NCI-H524 treated with DMSO at 0.1 percent for 48 hours (cell line): ENCODE data around the gene SLC7A6OS.

Experiments used
- DNase-seq: peaks from one replicate; lab custom pipeline; 2025; lab: John Stamatoyannopoulos, UW

SLC7A6OS gene

GRCh38 chr16:68279726-68280558 is 30.8 kb downstream of the SLC7A6OS start:
- no peak for DNase-seq

DNA sequence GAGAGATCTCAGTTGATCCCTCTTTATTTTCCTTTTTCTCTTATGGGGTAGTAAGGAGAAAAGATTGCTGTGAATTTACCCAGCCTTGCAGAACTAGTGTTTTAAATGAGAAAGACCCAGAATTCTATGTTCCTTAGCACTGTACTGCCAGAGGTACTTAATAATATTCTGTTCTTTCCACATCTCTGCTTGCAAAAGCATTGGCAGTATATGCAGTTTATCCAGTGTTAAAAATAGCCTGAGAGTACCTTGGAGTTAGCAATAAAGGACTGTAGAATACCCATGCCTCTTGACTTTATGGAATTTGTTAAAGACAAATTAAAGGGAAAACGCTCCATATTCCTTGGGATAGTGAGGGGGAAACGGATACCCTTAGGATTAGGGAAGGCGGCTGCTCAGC is 34.5 kb downstream of the SLC7A6OS start:
- DNase-seq, result no peak

- no peak for DNase-seq
Observed at GRCh38 chr16:68275611-68276191, 35.0 kb downstream of the SLC7A6OS start.

DNA sequence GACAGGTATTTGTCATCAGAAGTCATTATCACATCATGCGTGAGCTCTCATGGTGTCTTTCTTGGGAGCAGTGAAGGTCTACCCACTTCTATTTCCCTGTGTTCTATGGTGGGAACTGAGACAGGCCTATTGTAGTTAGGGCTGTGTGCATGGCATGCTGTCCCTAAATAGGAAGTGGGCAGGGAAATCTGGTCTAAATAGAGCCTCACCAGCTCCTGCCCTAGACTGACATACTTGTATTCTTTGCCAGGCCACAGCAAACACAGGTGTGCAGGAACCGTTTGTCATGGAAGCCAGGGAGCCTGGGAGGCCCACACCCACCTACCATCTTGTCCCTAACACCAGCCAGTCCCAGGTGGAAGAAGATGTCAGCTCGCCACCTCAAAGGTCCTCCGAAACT is 36.3 kb downstream of the SLC7A6OS start:
- DNase-seq, result no peak

GRCh38 chr16:68273896-68274295 is 36.9 kb downstream of the SLC7A6OS start:
- no peak for DNase-seq

DNA sequence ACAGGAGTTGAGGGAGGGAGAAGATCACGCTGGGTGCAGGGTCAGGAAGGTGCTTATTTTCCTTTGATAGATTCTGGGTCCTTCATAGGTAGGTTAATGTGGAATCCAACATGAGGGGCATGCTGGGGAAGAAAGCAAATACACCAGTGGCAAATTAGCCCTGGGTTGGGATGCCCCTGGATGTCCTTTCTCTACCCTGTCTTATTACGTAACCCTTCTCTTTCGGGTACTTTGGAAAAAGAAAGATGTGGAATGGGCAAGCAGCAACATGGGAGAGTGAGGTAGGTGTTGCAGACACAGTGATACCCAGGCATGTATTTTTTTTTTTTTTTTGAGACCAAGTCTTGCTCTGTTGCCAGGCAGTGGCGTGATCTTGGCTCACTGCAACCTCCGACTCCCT is 37.3 kb downstream of the SLC7A6OS start:
- no peak for DNase-seq

DNA sequence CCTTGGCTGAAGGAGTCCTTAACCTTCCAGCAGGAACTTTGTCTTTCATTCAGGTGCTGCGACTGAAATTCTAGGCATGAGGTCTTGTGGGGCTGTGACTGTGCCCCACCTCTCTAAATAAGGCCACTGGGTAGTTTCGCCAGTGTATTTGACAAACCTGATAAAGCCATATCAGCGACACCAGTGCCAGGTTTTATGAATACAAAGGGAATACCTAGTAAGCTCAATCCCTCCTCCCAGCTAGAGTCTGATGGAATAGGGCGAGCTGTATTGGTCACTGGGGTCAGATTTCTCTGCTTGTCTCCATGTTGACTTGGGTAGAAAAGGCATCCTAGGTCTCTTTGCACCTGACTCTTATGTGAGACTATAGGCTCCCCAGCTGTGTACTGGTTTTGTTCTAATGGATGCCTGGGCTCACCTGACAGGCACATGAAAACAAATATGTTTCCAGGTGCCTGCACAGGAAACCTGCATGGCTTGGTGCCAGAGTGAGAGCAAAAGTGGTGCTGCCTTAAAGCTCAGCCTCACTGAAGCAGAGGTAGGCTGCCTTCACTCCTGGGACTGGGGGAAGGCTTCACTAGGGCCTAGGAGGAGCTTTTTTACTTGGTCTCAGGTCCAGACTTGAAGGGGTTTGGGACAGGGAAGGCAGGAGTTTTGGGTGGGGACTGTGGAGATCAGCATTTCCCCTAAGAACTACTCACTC is 38.1 kb downstream of the SLC7A6OS start:
- DNase-seq, result no peak

- DNase-seq, result no peak
Observed at GRCh38 chr16:68270353-68270752, 40.4 kb downstream of the SLC7A6OS start.

DNA sequence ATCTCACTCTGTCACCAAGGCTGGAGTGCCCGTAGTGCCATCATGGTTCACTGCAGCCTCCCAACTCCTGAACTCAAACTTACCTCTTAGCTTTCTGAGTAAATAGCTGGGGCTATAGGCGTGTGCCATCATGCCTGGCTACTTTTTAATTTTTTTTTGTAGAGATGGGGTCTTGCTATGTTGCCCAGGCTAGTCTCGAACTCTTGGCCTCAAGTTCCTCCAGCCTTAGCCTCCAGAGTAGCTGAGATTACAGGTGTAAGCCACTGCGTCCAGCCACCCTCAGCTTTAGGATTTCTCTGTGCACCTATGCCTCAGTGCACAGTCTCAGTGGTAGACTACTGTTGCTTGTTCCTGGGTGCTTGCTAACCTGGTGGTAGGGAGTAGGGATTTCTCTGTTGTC is 41.0 kb downstream of the SLC7A6OS start:
- DNase-seq, result no peak

- peak; percentile 66 for DNase-seq
Observed at GRCh38 chr16:68267612-68268405, 42.9 kb downstream of the SLC7A6OS start.

- DNase-seq, result no peak
Observed at GRCh38 chr16:68265078-68265920, 45.4 kb downstream of the SLC7A6OS start.

GRCh38 chr16:68264128-68265077 is 46.3 kb downstream of the SLC7A6OS start, which contains the start of gene SLC7A6:
Gene SLC7A6 (plus strand): TSS chr16:68264526. CDS start chr16:68274727, 10,201 bp downstream.
- no peak for DNase-seq

DNA sequence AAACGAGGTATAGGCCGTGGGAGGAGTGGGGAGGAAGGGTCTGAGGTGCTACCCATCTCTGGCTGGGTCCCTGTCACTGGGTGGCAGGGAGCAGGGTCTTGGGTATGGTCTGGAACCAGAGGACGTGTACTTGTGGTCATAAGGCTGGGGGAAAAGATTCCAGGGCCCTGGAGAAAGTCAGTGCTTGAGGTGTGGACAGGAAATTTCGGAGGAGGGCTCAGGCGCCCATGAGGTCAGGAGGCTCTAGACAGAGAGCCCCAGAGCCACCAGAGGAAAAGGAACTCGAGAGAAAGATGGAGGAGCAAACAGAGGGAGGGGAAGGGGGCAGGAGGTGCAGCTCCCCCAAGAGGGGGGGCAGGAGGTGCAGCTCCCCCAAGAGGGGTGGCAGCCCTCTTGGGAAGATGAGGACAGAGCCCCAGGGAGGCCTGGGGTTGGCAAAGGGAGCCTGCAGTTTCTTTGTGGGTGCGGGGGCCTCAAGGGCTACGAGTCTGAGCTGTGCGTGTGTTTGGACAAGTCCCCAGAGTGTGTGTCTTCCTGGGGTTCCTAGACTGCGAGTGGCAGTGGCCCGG is 47.1 kb downstream of the SLC7A6OS start:
- DNase-seq, result no peak

DNA sequence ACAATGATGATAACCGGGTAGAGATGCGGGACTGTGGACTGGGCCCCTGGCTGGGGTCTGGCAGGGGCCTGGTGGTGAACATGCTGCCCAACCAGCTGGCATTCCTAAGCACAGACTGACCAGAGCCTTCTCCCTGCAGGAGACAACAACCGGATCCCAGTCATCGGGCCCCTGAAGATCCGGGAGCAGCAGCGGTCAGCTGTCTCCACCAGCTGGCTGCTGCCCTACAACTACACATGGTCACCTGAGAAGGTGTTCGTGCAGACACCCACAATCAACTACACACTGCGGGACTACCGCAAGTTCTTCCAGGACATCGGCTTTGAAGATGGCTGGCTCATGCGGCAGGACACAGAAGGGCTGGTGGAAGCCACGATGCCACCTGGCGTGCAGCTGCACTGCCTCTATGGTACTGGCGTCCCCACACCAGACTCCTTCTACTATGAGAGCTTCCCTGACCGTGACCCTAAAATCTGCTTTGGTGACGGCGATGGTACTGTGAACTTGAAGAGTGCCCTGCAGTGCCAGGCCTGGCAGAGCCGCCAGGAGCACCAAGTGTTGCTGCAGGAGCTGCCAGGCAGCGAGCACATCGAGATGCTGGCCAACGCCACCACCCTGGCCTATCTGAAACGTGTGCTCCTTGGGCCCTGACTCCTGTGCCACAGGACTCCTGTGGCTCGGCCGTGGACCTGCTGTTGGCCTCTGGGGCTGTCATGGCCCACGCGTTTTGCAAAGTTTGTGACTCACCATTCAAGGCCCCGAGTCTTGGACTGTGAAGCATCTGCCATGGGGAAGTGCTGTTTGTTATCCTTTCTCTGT is 51.5 kb downstream of the SLC7A6OS start:
- DNase-seq, result no peak

- DNase-seq, result no peak
Observed at GRCh38 chr16:68257906-68258800, 52.6 kb downstream of the SLC7A6OS start.

DNA sequence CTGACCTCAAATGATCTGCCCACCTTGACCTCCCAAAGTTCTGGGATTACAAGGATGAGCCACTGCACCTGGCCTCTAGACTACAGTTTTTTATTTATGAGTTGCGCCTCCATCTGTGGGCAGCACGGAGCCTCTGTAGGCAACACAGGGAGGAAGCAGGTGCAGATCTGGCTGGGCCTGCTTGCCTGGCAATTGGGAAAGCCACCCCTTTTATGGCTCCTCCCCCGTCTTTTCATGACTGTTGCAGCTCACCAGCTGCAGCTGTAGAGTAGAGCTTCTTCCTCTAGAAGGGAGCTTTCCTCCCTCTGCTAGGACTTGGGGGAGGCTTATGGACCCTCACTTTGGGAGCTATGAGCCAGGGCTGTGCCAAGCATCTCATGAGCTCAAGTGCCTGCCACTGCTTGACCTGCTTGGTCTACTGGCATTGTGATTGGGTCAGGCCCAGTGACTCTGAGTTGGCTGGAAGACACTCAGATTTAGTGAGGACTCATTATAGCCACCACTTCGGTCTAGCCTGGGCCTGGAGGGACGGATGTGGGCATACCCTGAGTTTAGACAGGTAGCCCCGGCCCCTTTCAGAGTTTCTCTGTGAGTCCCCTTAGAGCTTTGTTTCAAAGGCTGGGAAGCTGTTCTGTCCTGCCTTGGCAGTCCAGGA is 53.4 kb downstream of the SLC7A6OS start:
- DNase-seq, result no peak

- DNase-seq, result no peak
Observed at GRCh38 chr16:68255712-68256111, 55.0 kb downstream of the SLC7A6OS start.
